ENCODE results near the gene LSAMP. TPM values are rescaled to one million over a fixed set of nuclear protein-coding genes. Genes with fewer than 3 reads are reported as not detected.

Gene LSAMP
- total and polyA plus RNA-seq, 2 of the 8 experiments (the other 6 are each of a cell fraction or from before 2014, with no cell fraction given) = 1.8 to 5.7 TPM

DNA sequence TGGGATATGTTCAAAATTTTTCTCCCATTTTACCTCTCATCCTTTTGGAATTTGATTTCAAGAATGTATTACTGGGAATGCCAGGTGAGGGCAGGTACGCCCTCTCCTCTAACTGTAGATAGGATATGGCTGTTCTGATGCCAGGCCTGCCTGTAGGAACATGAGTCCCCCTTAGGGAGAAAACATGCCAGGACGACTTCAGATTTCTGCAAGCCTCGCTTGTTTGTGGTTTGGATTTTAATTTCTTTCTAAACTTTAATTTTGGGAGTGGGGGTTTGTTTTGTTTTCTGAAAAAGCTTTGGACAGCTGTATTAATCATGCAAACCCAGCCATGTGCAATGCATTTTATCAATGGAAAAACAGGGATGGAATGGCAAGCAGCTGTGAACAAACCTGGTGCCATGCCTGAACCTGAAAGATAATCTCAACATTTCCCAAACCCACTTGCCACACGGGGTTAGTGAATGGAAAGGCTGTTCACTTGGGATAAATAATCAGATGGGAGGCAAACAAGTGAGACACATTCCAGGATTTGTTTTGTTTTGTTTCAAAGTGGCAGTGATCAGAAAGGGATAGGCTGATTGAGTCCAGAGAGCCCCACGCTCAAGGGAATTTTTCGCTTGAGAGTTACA, 614.4 kb downstream of the LSAMP start:
- Histone ChIP-seq H3K27ac (ENCODE audit: low read depth, low read length) (no peak overlapping the region), H2BK15ac (ENCODE audit: low read length) (no peak overlapping the region), H3K18ac (ENCODE audit: extremely low read depth, low read length) (no peak overlapping the region), H2AFZ (ENCODE audit: low read length) (peak overlapping the region; percentile 93; the same call in 1 of the 2 replicates), H3K4me1 (replicated peaks in 1 of 4; ENCODE audit: control insufficient read depth in 3 of 4, insufficient read depth in 4 of 4, low read length in 3 of 4) (peaks cover 0 to 6% (median 3%) of the 10 kb centered on the region in 4 experiments; a peak in 3 of 7 replicates), H4K20me1 (replicated peaks in 1 of 2; ENCODE audit: control insufficient read depth in 1 of 2, insufficient read depth in 2 of 2, low read length in 2 of 2) (no peaks in the 10 kb centered on the region), H3K79me1 (ENCODE audit: low read depth, low read length) (no peaks in the 10 kb centered on the region), H4K8ac (ENCODE audit: extremely low read depth, insufficient read depth, low read length) (no peak overlapping the region), H2BK20ac (ENCODE audit: low read length) (no peak overlapping the region), H3K4me2 (ENCODE audit: insufficient read depth in 1 of 2, low read depth in 2 of 2, low read length in 2 of 2) (no peak overlapping the region), H3K27me3 (replicated peaks in 1 of 4; ENCODE audit: control insufficient read depth in 3 of 4, extremely low read depth in 1 of 4, insufficient read depth in 3 of 4, low read length in 3 of 4) (no peaks in the 10 kb centered on the region), H2BK12ac (ENCODE audit: low read depth, low read length) (no peak overlapping the region), H2BK5ac (ENCODE audit: low read depth, low read length) (no peak overlapping the region), H3K23me2 (ENCODE audit: low read depth, low read length) (no peaks in the 10 kb centered on the region), H4K5ac (ENCODE audit: insufficient read length, low read depth, low read length) (no peak overlapping the region), H3K4me3 (ENCODE audit: extremely low read depth in 1 of 4, insufficient read depth in 2 of 4, low read depth in 3 of 4, low read length in 4 of 4) (no peak overlapping the region), H3K4ac (replicated peaks; ENCODE audit: insufficient read length, low read depth, low read length) (no peak overlapping the region), H2BK120ac (replicated peaks; ENCODE audit: low read depth, low read length) (no peak overlapping the region), H3K14ac (ENCODE audit: insufficient read length) (no peak overlapping the region), H4K91ac (replicated peaks; ENCODE audit: insufficient read length, low read length) (no peak overlapping the region), H3K23ac (ENCODE audit: insufficient read length) (no peak overlapping the region), H3K9me3 (ENCODE audit: insufficient read depth in 2 of 2, low read depth in 1 of 2, low read length in 1 of 2) (no peaks in the 10 kb centered on the region), H3K56ac (replicated peaks; ENCODE audit: insufficient read length, low read depth, low read length) (no peak overlapping the region), H3K9ac (replicated peaks in 1 of 4; ENCODE audit: extremely low read depth in 1 of 4, low read depth in 3 of 4, low read length in 3 of 4) (no peak overlapping the region), H3K79me2 (ENCODE audit: control insufficient read depth in 1 of 2, insufficient read depth in 2 of 2, low read length in 2 of 2) (no peaks in the 10 kb centered on the region), H3K36me3 (ENCODE audit: control insufficient read depth in 2 of 4, insufficient read depth in 4 of 4, low read length in 3 of 4) (no peaks in the 10 kb centered on the region), H2AK5ac (ENCODE audit: low read depth, low read length) (no peak overlapping the region)
- WGBS, 2 experiments (ENCODE audit: extremely low coverage in 1 of 2, insufficient coverage in 1 of 2, insufficient read length in 1 of 2, insufficient replicate concordance in 2 of 2, low coverage in 1 of 2, low lambda C conversion rate in 2 of 2, missing lambda C conversion rate in 1 of 2) = 86% methylated on average over 6 of the region's 6 CpGs; no CpG with 5 or more reads in 1 of the 2 experiments
- DNase-seq (ENCODE audit: low read depth in 1 of 2, low spot score in 2 of 2) (no peak), FAIRE-seq (no peak)
- ChIA-PET POLR2A (ENCODE audit: partially characterized antibody) (no interaction called here), CTCF (ENCODE audit: partially characterized antibody) (interaction anchor here (1.4 to 2.6 kb wide), 5 partner anchors 9 to 91 kb away, joined by 3 to 14 read pairs (median 9); no protein-coding TSS in a partner anchor)
- TF ChIP-seq, protein P1, sequence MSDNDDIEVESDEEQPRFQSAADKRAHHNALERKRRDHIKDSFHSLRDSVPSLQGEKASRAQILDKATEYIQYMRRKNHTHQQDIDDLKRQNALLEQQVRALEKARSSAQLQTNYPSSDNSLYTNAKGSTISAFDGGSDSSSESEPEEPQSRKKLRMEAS (IDR thresholded peaks at IDR 0.05) = no peak
- no peak for TF ChIP-seq SIRT6 (IDR thresholded peaks at IDR 0.05; ENCODE audit: low read length)
- no peak for TF ChIP-seq POLR2AphosphoS5 (IDR thresholded peaks at IDR 0.05; ENCODE audit: low read depth, low read length)
- TF ChIP-seq CHD1 (IDR thresholded peaks at IDR 0.05; ENCODE audit: low read depth, low read length) = no peak
- no peak for TF ChIP-seq POU5F1 (IDR thresholded peaks at IDR 0.05; ENCODE audit: low read depth, low read length)
- no peak for TF ChIP-seq EZH2 (IDR thresholded peaks at IDR 0.05; ENCODE audit: low read depth, low read length, severe bottlenecking)
- no peak for TF ChIP-seq TBP (IDR thresholded peaks at IDR 0.05; ENCODE audit: low read depth, low read length)
- no peak for TF ChIP-seq POLR2A (IDR thresholded peaks at IDR 0.05; ENCODE audit: control extremely low read depth in 1 of 2, low read depth in 2 of 2, low read length in 2 of 2)

Measured in H1 (cell line).